Measurements from ENCODE around the gene ZSCAN18. TPM values are rescaled to one million over a fixed set of nuclear protein-coding genes. Genes with fewer than 3 reads are reported as not detected.

The ZSCAN18 gene
- total and polyA plus RNA-seq, 12 donors = 56.4 to 101 (median 67.7) TPM

GRCh38 chr19:58098682-58098998, 609 bp upstream of the ZSCAN18 start:
- Histone ChIP-seq H3K36me3 (peaks cover 0 to 6% (median 0%) of the 10 kb centered on the region in 9 donors), H3K9me3 (peaks cover 0 to 82% (median 2%) of the 10 kb centered on the region in 11 donors), H3K27ac (peak overlapping the region; percentile 72 to 99 (median 92)), H3K4me1 (peaks cover 0 to 22% (median 11%) of the 10 kb centered on the region in 9 donors), H3K27me3 (no peaks in the 10 kb centered on the region), H3K4me3 (peak overlapping the region; percentile 68 to 100 (median 88))
- WGBS, 2 donors = 4 to 10% methylated on average over 2 of the region's 2 CpGs
- intact Hi-C loops (cut with DNase I) = loop anchor here in 6 of 10 donors (2.0 to 5.0 kb wide), 5 partner anchors 36 to 96 kb away; partner anchors contain the start of genes ZNF135 (in 5 of the 6), ZNF329 (in 1 of the 6) and ZNF606 (in 1 of the 6)
- ATAC-seq (peak in 3 of 8 donors; percentile 1 to 22 (median 12)), DNase-seq (no peak)
- TF ChIP-seq CTCF (IDR thresholded peaks at IDR 0.05) = no peak

DNA sequence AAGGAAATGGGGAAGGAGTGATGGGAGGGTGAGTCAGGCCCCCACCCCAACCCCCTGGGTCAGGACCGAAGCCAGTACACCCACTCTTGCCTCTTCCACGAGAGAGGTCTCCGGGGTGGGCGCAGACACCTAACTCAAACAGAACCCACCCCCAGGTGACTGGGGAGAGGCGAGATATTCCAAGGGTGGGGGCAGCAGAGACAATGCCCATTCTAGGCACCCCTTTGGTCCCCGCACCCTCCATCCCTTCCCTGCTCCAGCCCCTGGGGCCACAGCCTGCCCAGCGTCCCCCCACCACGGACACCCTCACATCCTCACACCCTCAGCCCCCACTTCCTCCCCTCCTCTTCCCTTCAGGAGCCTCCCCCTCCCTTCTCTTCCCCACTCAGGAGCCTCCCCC, 682 bp downstream of the ZSCAN18 start:
- Histone ChIP-seq H3K27ac (peak overlapping the region in 7 of 10 donors; percentile 72 to 99 (median 93)), H3K36me3 (peaks cover 0 to 14% (median 0%) of the 10 kb centered on the region in 9 donors), H3K4me3 (peak overlapping the region; percentile 68 to 100 (median 88)), H3K27me3 (no peaks in the 10 kb centered on the region), H3K4me1 (peaks cover 0 to 22% (median 11%) of the 10 kb centered on the region in 9 donors), H3K9me3 (peaks cover 0 to 82% (median 0%) of the 10 kb centered on the region in 11 donors)
- WGBS, 2 donors = 17 to 46% methylated on average over 4 to 8 of the region's 8 CpGs
- intact Hi-C loops (cut with DNase I) = loop anchor here in 6 of 10 donors (5.0 kb wide), 4 partner anchors 35 to 95 kb away; partner anchors contain the start of genes ZNF135 (in 5 of the 6), ZNF329 (in 1 of the 6) and ZNF606 (in 1 of the 6)
- ATAC-seq (no peak), DNase-seq (peak in 1 of 2 donors; percentile 11)
- TF ChIP-seq CTCF (IDR thresholded peaks at IDR 0.05) = no peak

DNA sequence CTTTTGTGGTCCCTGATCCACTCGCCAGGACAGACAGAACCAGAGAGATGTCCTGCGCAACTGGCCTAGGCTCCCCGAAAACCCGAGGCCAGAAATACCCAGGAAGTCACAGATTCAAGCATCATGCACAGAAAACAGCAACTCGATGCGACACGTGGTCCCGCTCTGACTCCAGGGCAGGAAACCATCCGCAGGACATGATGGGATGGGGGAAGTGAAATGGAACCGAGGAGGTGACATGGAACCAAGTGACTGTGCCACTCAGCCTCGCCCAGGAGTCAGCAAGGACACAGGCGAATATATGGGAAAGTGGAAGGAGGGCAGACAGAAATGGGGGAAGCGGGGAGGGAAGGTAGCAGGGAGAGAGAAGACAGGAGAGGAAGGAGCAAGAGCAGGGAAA, 1.1 kb downstream of the ZSCAN18 start:
- ATAC-seq = no peak
- 87 to 90% methylated on average over 13 of the region's 13 CpGs for WGBS, 2 donors

GRCh38 chr19:58095328-58095727, 2.7 kb downstream of the ZSCAN18 start:
- Histone ChIP-seq H3K9me3 (peaks cover 0 to 82% (median 0%) of the 10 kb centered on the region in 11 donors), H3K4me1 (peaks cover 0 to 22% (median 11%) of the 10 kb centered on the region in 9 donors), H3K4me3 (no peak overlapping the region), H3K27me3 (no peaks in the 10 kb centered on the region), H3K27ac (no peak overlapping the region), H3K36me3 (peaks cover 0 to 23% (median 0%) of the 10 kb centered on the region in 9 donors)
- ATAC-seq = no peak
- intact Hi-C loops (cut with DNase I) = loop anchor here in 6 of 10 donors (5.0 kb wide), 4 partner anchors 33 to 93 kb away; partner anchors contain the start of genes ZNF135 (in 5 of the 6), ZNF329 (in 1 of the 6) and ZNF606 (in 1 of the 6)
- no peak for DNase-seq
- WGBS, 2 donors = 91 to 97% methylated on average over 10 of the region's 10 CpGs
- TF ChIP-seq CTCF (IDR thresholded peaks at IDR 0.05) = no peak

More for the DNA sequence above, 1.1 kb downstream of the ZSCAN18 start:
- peaks cover 0 to 22% (median 11%) of the 10 kb centered on the region in 9 donors for H3K4me1 ChIP-seq
- H3K4me3 ChIP-seq = peak overlapping the region in 9 of 10 donors; percentile 76 to 100 (median 93)
- intact Hi-C loops (cut with DNase I) = loop anchor here in 6 of 10 donors (5.0 kb wide), 4 partner anchors 35 to 95 kb away; partner anchors contain the start of genes ZNF135 (in 5 of the 6), ZNF329 (in 1 of the 6) and ZNF606 (in 1 of the 6)
- H3K27ac ChIP-seq = peak overlapping the region in 1 of 10 donors; percentile 99
- no peaks in the 10 kb centered on the region for H3K27me3 ChIP-seq
- H3K9me3 ChIP-seq = peaks cover 0 to 82% (median 0%) of the 10 kb centered on the region in 11 donors
- DNase-seq = no peak
- peaks cover 0 to 19% (median 0%) of the 10 kb centered on the region in 9 donors for H3K36me3 ChIP-seq
- no peak for TF ChIP-seq CTCF (IDR thresholded peaks at IDR 0.05)

Data from heart right ventricle (tissue), 16 donors.